NCI-H1436 (cell line): ENCODE data around the gene ATAD3A.

Experiments used
- DNase-seq: peaks from one replicate; lab custom pipeline; 2025; lab: John Stamatoyannopoulos, UW

Gene ATAD3A

GRCh38 chr1:1583347-1584010 is 71.5 kb downstream of the ATAD3A start:
- DNase-seq = no peak
